Esophagus muscularis mucosa (tissue), 4 donors: ENCODE measurements around the gene ANKRD62. TPM values are rescaled to one million over a fixed set of nuclear protein-coding genes. Genes with fewer than 3 reads are reported as not detected.

ENCODE experiments used
- DNase-seq: peaks from one replicate; pipeline ENCODE4 v3.0.0-alpha.2; 2017; ENCODE audit errors: extremely low spot score
- H3K27ac ChIP-seq, 4 donors: fragments of 200-600 bp; sonication (generic); replicated peaks in 1 of 4; 1 replicate in 3 of 4; 2 replicates in 1 of 4; pipeline ENCODE4 v1.5.1; 2016 to 2019; ENCODE audit warnings: mild to moderate bottlenecking in 1 of 4
- H3K27me3 ChIP-seq, 4 donors: fragments of 200-600 bp; sonication (generic); one replicate each; pipeline versions ENCODE4 v1.5.1 to v1.6.0; 2016 to 2019
- H3K36me3 ChIP-seq, 4 donors: fragments of 200-600 bp; sonication (generic); one replicate each; pipeline ENCODE4 v1.5.1; 2016 to 2019
- H3K4me1 ChIP-seq, 4 donors: fragments of 200-600 bp; sonication (generic); one replicate each; pipeline ENCODE4 v1.5.1; 2016 to 2019
- H3K4me3 ChIP-seq, 4 donors: fragments of 200-600 bp; sonication (generic); 1 replicate in 2 of 4; 2 replicates in 2 of 4; pipeline ENCODE4 v1.5.1; 2016 to 2019; ENCODE audit warnings: mild to moderate bottlenecking in 4 of 4, moderate library complexity in 1 of 4
- H3K9me3 ChIP-seq, 4 donors: fragments of 200-600 bp; sonication (generic); 1 replicate in 3 of 4; 2 replicates in 1 of 4; pipeline ENCODE4 v1.5.1; 2016 to 2019
- CTCF ChIP-seq, 3 experiments: fragments of 200-600 bp in 2 of 3; fragments of 450-650 bp in 1 of 3; sonication (generic) in 2 of 3; IDR thresholded peaks; one replicate each; pipeline ENCODE4 v1.5.1; 2017 to 2019; ENCODE audit warnings: antibody characterized with exemption in 3 of 3, mild to moderate bottlenecking in 2 of 3, moderate library complexity in 1 of 3
- EP300 ChIP-seq: sonication (generic); formaldehyde crosslinking; IDR thresholded peaks from one replicate; pipeline ENCODE4 v1.6.1; 2017; ENCODE audit warnings: antibody characterized with exemption
- POLR2A ChIP-seq: fragments of 450-650 bp; IDR thresholded peaks from one replicate; pipeline ENCODE4 v1.6.1; 2017; ENCODE audit warnings: antibody characterized with exemption, moderate library complexity, mild to moderate bottlenecking, low read depth
- POLR2AphosphoS5 ChIP-seq, 2 donors: sonication (generic); formaldehyde crosslinking; IDR thresholded peaks; one replicate each; pipeline ENCODE4 v1.6.1; 2017; ENCODE audit warnings: antibody characterized with exemption in 2 of 2
- WGBS: methylation state at CpG from one replicate; pipeline ENCODE4 v1.1.5; 2018; 5-methylcytosine and 5-hydroxymethylcytosine counted together
- intact Hi-C: fragments of 100-400 bp; cut with DNase I; formaldehyde crosslinking; loops from one replicate; pipeline ENCODE4 v1.15.1; 2023
- total RNA-seq, 4 donors: library from RNA; depleted of rRNA; stranded (reverse); fragments of >200 nt; gene quantifications; one replicate each; pipeline versions ENCODE4 v1.1.0 to v1.2.1, GENCODE V29; 2016

Gene ANKRD62
- total RNA-seq, 4 donors from 2014 or later = 0.06 TPM; not detected in 3

- DNase-seq = no peak
- no peak overlapping the region for H3K4me3 ChIP-seq
- TF ChIP-seq CTCF (IDR thresholded peaks at IDR 0.05) = no peak
- intact Hi-C loops = loop anchor here (10.0 kb wide), 1 partner anchor 136 kb away; no protein-coding TSS in a partner anchor
- no peaks in the 10 kb centered on the region for H3K27me3 ChIP-seq
- WGBS = 84% methylated on average over 5 of the region's 5 CpGs
- no peak overlapping the region for H3K27ac ChIP-seq
- H3K4me1 ChIP-seq = no peaks in the 10 kb centered on the region
- no peaks in the 10 kb centered on the region for H3K36me3 ChIP-seq
- no peaks in the 10 kb centered on the region for H3K9me3 ChIP-seq
These were observed 4.7 kb downstream of the ANKRD62 start for GRCh38 chr18:12098374-12098773.

- Histone ChIP-seq H3K27ac (no peak overlapping the region), H3K4me3 (no peak overlapping the region), H3K9me3 (no peaks in the 10 kb centered on the region), H3K36me3 (no peaks in the 10 kb centered on the region), H3K27me3 (no peaks in the 10 kb centered on the region), H3K4me1 (no peaks in the 10 kb centered on the region)
- no peak for DNase-seq
- TF ChIP-seq EP300 = no peak
- TF ChIP-seq CTCF (IDR thresholded peaks at IDR 0.05) = no peak
- no peak for TF ChIP-seq POLR2AphosphoS5 (IDR thresholded peaks at IDR 0.05)
- no peak for TF ChIP-seq POLR2A
- intact Hi-C loops = loop anchor here (10.0 kb wide), 1 partner anchor 136 kb away; no protein-coding TSS in a partner anchor
These were observed 5.5 kb downstream of the ANKRD62 start for GRCh38 chr18:12099160-12099559.

- Histone ChIP-seq H3K36me3 (no peaks in the 10 kb centered on the region), H3K4me1 (no peaks in the 10 kb centered on the region)
- WGBS = 85% methylated on average over 1 of the region's 1 CpG
These were observed 7.6 kb downstream of the ANKRD62 start for GRCh38 chr18:12101266-12101665.

GRCh38 chr18:12102136-12102842 is 8.6 kb downstream of the ANKRD62 start:
- intact Hi-C loops = no loop called here
- no peaks in the 10 kb centered on the region for H3K27me3 ChIP-seq
- DNase-seq = no peak
- WGBS = 51% methylated on average over 13 of the region's 13 CpGs
- TF ChIP-seq POLR2A = no peak
- no peak for TF ChIP-seq CTCF (IDR thresholded peaks at IDR 0.05)
- TF ChIP-seq EP300 = no peak
- TF ChIP-seq POLR2AphosphoS5 (IDR thresholded peaks at IDR 0.05) = no peak
- no peaks in the 10 kb centered on the region for H3K4me1 ChIP-seq
- H3K4me3 ChIP-seq = no peak overlapping the region
- no peaks in the 10 kb centered on the region for H3K36me3 ChIP-seq
- no peak overlapping the region for H3K27ac ChIP-seq
- H3K9me3 ChIP-seq = no peaks in the 10 kb centered on the region

More at GRCh38 chr18:12101266-12101665, 7.6 kb downstream of the ANKRD62 start:
- intact Hi-C loops = no loop called here
- Histone ChIP-seq H3K4me3 (no peak overlapping the region), H3K27me3 (no peaks in the 10 kb centered on the region), H3K9me3 (no peaks in the 10 kb centered on the region), H3K27ac (no peak overlapping the region)
- DNase-seq = no peak
- TF ChIP-seq CTCF (IDR thresholded peaks at IDR 0.05) (no peak), POLR2A (no peak), POLR2AphosphoS5 (IDR thresholded peaks at IDR 0.05) (no peak), EP300 (no peak)

- intact Hi-C loops = no loop called here
- Histone ChIP-seq H3K9me3 (no peaks in the 10 kb centered on the region), H3K36me3 (no peaks in the 10 kb centered on the region), H3K4me1 (no peaks in the 10 kb centered on the region), H3K27ac (no peak overlapping the region), H3K4me3 (no peak overlapping the region), H3K27me3 (no peaks in the 10 kb centered on the region)
- no peak for TF ChIP-seq CTCF (IDR thresholded peaks at IDR 0.05)
- no peak for TF ChIP-seq EP300
- TF ChIP-seq POLR2AphosphoS5 (IDR thresholded peaks at IDR 0.05) = no peak
- TF ChIP-seq POLR2A = no peak
- no peak for DNase-seq
- 84% methylated on average over 2 of the region's 2 CpGs for WGBS
These were observed 12.8 kb downstream of the ANKRD62 start for GRCh38 chr18:12106471-12106870.
